ENCODE results near the gene CTDSP2.

CTDSP2 gene

GRCh38 chr12:57846577-57847319, at the start of gene CTDSP2:
TSS of gene CTDSP2 (minus strand) at chr12:57846729. CDS start at chr12:57846435, 294 bp downstream.
- ATAC-seq = peak; percentile 80
- Mint-ChIP-seq H3K36me3 (no peaks in the 10 kb centered on the region), H3K4me3 (peak within 1 kb of the TSS; percentile 89), H3K27ac (peak within 1 kb of the TSS; percentile 63), H3K4me1 (peaks cover 55% of the 10 kb centered on the region), H3K9me3 (no peaks in the 10 kb centered on the region), H3K27me3 (peaks cover 6% of the 10 kb centered on the region)

- no peaks in the 10 kb centered on the region for H3K27me3 Mint-ChIP-seq
- peak overlapping the region; percentile 91 for H3K27ac Mint-ChIP-seq
- H3K36me3 Mint-ChIP-seq = no peaks in the 10 kb centered on the region
- H3K4me1 Mint-ChIP-seq = peaks cover 62% of the 10 kb centered on the region
- peak overlapping the region; percentile 47 for H3K4me3 Mint-ChIP-seq
- H3K9me3 Mint-ChIP-seq = no peaks in the 10 kb centered on the region
- no peak for ATAC-seq
Observed at GRCh38 chr12:57896115-57896433, 49.5 kb upstream of the CTDSP2 start.

- H3K27ac Mint-ChIP-seq = peak overlapping the region; percentile 91
- ATAC-seq = no peak
- H3K27me3 Mint-ChIP-seq = no peaks in the 10 kb centered on the region
- no peaks in the 10 kb centered on the region for H3K36me3 Mint-ChIP-seq
- H3K9me3 Mint-ChIP-seq = no peaks in the 10 kb centered on the region
- H3K4me1 Mint-ChIP-seq = peaks cover 62% of the 10 kb centered on the region
- H3K4me3 Mint-ChIP-seq = no peak overlapping the region
Observed at GRCh38 chr12:57895389-57896114, 49.0 kb upstream of the CTDSP2 start.

DNA sequence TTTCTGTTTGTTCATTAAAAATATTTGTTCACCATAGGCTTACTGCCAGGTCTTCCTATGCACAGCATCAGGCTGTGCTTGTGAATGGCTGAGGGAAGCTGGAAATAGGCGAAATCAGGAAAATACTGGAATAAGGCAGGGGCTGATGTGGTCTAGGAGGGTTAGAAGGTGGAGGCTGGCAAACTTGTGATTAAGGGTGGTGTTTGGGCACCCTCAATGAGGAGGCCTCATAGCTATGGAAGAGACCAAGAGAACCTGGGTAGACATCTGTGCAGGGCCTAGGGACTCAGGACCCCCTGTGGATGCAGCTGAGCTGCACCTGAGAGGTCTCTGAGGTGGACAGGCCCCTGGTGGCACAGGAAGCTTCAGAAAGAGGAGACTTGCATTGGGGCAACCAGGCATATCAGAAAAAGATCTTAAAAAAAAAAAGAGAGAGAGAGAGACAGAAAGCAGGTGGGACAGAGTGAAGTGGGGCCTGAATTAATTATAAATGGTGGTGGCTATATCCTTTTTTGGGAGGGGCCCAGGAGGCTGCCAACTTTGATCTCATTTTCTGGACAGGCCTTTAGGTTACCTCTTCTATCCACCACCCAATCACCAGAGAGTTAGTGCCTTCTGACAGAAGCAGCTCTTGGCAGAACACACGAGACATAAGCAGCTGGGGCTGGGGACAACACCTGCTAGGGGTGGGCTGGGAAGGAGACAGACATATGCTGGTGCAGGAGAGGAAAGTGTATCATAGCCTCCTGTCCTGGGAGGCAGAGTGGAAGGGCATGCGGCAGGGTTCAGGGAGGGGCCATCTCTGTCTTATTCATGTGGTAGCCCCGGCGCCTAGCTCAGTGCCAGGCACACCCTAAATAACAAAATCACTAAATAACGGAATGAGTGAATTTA, 48.1 kb upstream of the CTDSP2 start:
- Mint-ChIP-seq H3K4me3 (no peak overlapping the region), H3K27me3 (no peaks in the 10 kb centered on the region), H3K4me1 (peaks cover 62% of the 10 kb centered on the region), H3K9me3 (no peaks in the 10 kb centered on the region), H3K36me3 (no peaks in the 10 kb centered on the region), H3K27ac (peak overlapping the region; percentile 64)
- ATAC-seq = no peak

- Mint-ChIP-seq H3K9me3 (no peaks in the 10 kb centered on the region), H3K4me3 (no peak overlapping the region), H3K27ac (peak overlapping the region; percentile 8), H3K27me3 (no peaks in the 10 kb centered on the region), H3K36me3 (no peaks in the 10 kb centered on the region), H3K4me1 (peaks cover 53% of the 10 kb centered on the region)
- no peak for ATAC-seq
Observed at GRCh38 chr12:57893431-57894353, 47.2 kb upstream of the CTDSP2 start.

DNA sequence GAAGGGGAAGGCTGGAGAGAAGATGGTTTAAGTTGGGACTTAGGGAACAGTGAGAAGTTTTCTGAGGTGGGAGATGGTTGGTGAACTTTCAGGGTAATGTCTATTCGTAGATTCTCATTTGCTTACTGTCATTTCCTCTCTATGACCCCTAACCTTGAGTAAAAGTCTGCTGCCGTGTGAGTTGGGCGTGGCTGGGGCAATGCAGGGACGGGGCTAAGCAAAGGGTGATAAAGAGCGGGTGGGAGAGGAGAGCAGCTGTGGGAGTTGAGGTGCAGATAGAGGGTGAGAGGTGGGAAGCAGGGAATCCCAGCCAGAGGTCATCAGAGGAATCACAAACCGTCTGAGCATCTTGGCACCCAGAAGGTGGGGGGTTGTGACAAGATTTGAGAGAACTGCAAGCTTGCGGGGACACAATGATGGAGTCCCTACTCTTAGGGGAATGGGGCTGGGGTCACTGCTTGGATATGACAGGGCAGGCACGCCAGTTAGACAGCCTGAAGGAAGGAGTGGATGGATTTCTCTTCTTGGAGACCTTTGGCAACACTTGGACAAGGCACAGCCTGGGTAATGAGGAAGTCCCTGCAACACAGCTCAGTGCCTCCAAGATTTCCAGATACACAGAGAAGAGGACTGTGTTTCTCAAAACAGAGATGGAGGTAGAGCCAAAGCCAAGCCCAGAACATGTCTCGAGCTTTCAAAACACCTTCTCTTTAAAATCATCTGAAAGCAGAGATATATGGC, 45.9 kb upstream of the CTDSP2 start:
- H3K27me3 Mint-ChIP-seq = no peaks in the 10 kb centered on the region
- no peaks in the 10 kb centered on the region for H3K36me3 Mint-ChIP-seq
- peak overlapping the region; percentile 8 for H3K27ac Mint-ChIP-seq
- ATAC-seq = no peak
- no peak overlapping the region for H3K4me3 Mint-ChIP-seq
- H3K9me3 Mint-ChIP-seq = no peaks in the 10 kb centered on the region
- H3K4me1 Mint-ChIP-seq = peaks cover 45% of the 10 kb centered on the region

- Mint-ChIP-seq H3K36me3 (no peaks in the 10 kb centered on the region), H3K9me3 (no peaks in the 10 kb centered on the region), H3K4me3 (no peak overlapping the region), H3K27me3 (no peaks in the 10 kb centered on the region), H3K4me1 (peaks cover 38% of the 10 kb centered on the region), H3K27ac (peak overlapping the region; percentile 8)
- ATAC-seq = no peak
Observed at GRCh38 chr12:57891542-57892228, 45.2 kb upstream of the CTDSP2 start.

GRCh38 chr12:57890191-57891115, 43.9 kb upstream of the CTDSP2 start:
- ATAC-seq = no peak
- no peaks in the 10 kb centered on the region for H3K36me3 Mint-ChIP-seq
- H3K27me3 Mint-ChIP-seq = no peaks in the 10 kb centered on the region
- H3K4me3 Mint-ChIP-seq = no peak overlapping the region
- peaks cover 35% of the 10 kb centered on the region for H3K4me1 Mint-ChIP-seq
- H3K27ac Mint-ChIP-seq = no peak overlapping the region
- H3K9me3 Mint-ChIP-seq = no peaks in the 10 kb centered on the region

GRCh38 chr12:57889500-57889989, 43.0 kb upstream of the CTDSP2 start:
- H3K27me3 Mint-ChIP-seq = no peaks in the 10 kb centered on the region
- ATAC-seq = no peak

DNA sequence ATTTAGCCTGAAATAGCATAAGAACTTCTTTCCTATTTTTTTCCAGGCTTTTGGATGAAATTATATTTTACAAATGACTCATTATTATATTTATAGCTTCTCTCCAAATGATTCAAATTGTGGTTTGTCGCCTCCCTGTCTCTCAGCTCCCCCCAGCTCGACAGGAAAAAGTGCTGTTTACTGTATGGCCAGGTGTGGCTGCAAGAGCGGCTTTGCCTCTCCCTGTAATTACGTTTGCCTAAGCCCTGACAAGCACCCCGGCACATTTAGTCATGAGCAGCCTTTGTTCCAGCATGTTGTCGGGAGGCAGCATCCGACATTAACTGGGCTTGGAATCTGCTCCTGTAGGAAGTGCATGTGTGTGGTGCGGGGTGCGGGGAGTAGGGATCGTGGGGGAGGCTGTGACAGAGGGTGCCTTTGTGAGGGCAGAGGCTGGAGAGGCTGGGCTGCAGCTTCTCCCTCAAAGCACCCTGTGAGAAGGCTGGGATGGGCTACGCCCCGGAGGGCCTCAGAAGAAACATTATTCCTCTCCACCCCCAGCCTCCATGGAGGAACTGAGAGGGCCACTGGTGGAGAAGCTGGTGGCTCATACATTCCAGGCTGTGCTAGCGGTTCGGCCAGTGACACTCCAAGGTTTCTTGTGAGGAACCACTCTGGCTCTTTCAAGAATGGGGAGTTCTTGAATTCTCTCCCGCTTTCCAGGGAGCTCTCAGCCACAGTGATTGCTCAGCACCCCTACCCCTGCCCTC, 42.1 kb upstream of the CTDSP2 start:
- H3K4me3 Mint-ChIP-seq = no peak overlapping the region
- no peaks in the 10 kb centered on the region for H3K27me3 Mint-ChIP-seq
- peaks cover 3% of the 10 kb centered on the region for H3K9me3 Mint-ChIP-seq
- no peaks in the 10 kb centered on the region for H3K36me3 Mint-ChIP-seq
- H3K4me1 Mint-ChIP-seq = peaks cover 17% of the 10 kb centered on the region
- H3K27ac Mint-ChIP-seq = no peak overlapping the region
- ATAC-seq = no peak

More at GRCh38 chr12:57889500-57889989, 43.0 kb upstream of the CTDSP2 start:
- Mint-ChIP-seq H3K9me3 (no peaks in the 10 kb centered on the region), H3K4me3 (no peak overlapping the region), H3K27ac (no peak overlapping the region), H3K36me3 (no peaks in the 10 kb centered on the region), H3K4me1 (peaks cover 27% of the 10 kb centered on the region)

DNA sequence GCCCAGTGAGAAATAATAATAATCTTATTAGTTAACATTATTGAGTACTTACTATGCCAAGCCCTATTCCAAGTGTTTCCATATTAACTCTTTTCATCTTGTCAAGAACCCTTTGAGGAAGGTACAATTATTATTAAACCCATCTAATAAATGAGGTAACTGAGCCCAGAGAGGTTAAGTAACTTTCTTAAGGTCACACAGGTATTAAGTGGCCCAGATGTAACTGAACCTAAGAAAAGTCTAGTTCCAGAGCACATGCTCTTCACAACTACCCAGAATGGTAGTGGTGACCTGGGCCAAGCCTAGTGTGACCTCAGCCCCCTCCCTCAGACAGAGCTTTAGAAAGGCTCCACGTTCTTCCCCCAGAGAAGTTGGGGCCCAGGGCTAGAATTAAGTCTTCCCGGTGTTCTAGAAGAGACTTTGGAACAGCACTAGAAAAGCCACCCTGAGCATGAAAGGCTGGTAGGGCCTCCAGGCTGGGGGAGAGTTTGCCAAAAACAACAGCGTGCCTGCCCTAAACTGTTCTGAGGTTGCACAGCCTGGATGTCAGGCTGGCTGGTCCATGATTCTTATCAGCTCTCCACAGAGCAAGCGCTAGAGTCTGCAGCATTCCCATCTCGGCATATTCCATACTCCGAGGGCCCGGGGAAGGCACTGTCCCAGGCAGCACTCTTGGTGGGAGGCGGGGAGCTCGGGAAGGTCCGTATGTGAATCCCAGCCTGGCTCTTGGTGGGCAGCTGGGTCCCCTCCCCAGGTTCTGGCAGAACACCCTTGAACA, 41.3 kb upstream of the CTDSP2 start:
- H3K36me3 Mint-ChIP-seq = no peaks in the 10 kb centered on the region
- H3K4me1 Mint-ChIP-seq = peaks cover 17% of the 10 kb centered on the region
- peaks cover 5% of the 10 kb centered on the region for H3K9me3 Mint-ChIP-seq
- H3K27me3 Mint-ChIP-seq = no peaks in the 10 kb centered on the region
- H3K4me3 Mint-ChIP-seq = no peak overlapping the region
- ATAC-seq = no peak
- H3K27ac Mint-ChIP-seq = no peak overlapping the region
